ENCODE measurements around the gene GALNT2.
A peak's percentile ranks its signal among the peaks of the same experiment; 100 is the strongest.

Gene GALNT2

DNA sequence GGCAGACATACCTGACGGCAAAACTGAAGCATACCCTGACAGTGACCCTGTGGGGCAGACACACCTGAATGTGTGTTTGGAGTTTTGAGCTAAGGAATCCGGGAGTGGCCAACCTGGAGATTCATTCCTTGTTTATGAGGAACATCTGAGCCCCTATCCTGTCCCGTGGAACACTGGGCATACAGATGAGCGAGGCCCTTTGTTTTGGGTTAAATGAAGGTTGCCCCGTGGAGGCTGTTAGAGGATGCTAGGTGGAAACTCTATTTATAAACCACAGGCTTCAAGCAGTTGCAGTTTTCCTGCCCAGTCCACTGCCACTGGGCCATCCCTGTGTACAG lies 18.1 kb downstream of the GALNT2 start:
- Histone ChIP-seq H2AFZ (ENCODE audit: low read depth, low read length) (no peak overlapping the region), H3K4me1 (ENCODE audit: insufficient read depth, low read length) (peaks cover 96% of the 10 kb centered on the region), H3K9ac (ENCODE audit: low read depth, low read length) (peak overlapping the region; percentile 66), H3K27me3 (ENCODE audit: insufficient read depth, low read length, poor library complexity) (no peaks in the 10 kb centered on the region), H3K4me3 (ENCODE audit: low read depth in 1 of 2, low read length in 2 of 2) (peak overlapping the region in 1 of 2 experiments; percentile 44; a peak in 2 of 4 replicates), H3K36me3 (ENCODE audit: insufficient read depth, low read length) (peaks cover 43% of the 10 kb centered on the region), H3K9me3 (ENCODE audit: insufficient read depth, low read length, severe bottlenecking) (peaks cover 4% of the 10 kb centered on the region), H3K27ac (ENCODE audit: low read length) (peak overlapping the region; percentile 96), H3K79me2 (ENCODE audit: insufficient read depth, low read length) (peaks cover 95% of the 10 kb centered on the region), H4K20me1 (ENCODE audit: insufficient read depth, low read length) (peaks cover 40% of the 10 kb centered on the region), H3K4me2 (ENCODE audit: insufficient read depth, low read length) (peak overlapping the region; percentile 63)
- TF ChIP-seq, protein P1, sequence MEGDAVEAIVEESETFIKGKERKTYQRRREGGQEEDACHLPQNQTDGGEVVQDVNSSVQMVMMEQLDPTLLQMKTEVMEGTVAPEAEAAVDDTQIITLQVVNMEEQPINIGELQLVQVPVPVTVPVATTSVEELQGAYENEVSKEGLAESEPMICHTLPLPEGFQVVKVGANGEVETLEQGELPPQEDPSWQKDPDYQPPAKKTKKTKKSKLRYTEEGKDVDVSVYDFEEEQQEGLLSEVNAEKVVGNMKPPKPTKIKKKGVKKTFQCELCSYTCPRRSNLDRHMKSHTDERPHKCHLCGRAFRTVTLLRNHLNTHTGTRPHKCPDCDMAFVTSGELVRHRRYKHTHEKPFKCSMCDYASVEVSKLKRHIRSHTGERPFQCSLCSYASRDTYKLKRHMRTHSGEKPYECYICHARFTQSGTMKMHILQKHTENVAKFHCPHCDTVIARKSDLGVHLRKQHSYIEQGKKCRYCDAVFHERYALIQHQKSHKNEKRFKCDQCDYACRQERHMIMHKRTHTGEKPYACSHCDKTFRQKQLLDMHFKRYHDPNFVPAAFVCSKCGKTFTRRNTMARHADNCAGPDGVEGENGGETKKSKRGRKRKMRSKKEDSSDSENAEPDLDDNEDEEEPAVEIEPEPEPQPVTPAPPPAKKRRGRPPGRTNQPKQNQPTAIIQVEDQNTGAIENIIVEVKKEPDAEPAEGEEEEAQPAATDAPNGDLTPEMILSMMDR (IDR thresholded peaks at IDR 0.05; ENCODE audit: borderline replicate concordance, extremely low read depth, low read length, poor library complexity, severe bottlenecking) = no peak
- TF ChIP-seq EZH2 (IDR thresholded peaks at IDR 0.05; ENCODE audit: borderline replicate concordance, low read depth, low read length, severe bottlenecking) = no peak
- ATAC-seq (ENCODE audit: insufficient read depth, low read depth) (no peak), DNase-seq (no peak)

DNA sequence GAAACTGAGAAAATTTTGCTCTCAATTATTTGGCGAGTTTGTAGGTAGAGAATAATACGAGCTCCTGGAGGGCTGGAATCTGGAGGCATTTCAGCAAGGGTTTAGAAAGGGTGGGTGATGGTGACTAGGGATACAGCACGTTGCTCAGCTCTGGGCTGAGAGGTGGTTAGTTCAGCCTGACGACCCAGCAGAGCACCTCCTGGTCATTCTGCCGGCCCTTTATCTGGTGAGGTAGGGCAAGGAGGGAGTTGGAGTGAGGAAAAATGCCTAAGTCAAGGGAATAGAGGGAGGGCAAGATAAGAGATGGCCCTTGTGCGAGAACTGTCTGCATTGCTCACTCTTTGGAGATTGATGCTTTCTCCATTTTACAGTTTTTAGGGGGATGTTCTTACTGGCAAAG lies 19.1 kb downstream of the GALNT2 start:
- H3K4me2 ChIP-seq (ENCODE audit: insufficient read depth, low read length) = peak overlapping the region; percentile 63
- H3K4me3 ChIP-seq (ENCODE audit: low read depth in 1 of 2, low read length in 2 of 2) = peak overlapping the region in 1 of 2 experiments; percentile 44; a peak in 3 of 4 replicates
- peaks cover 30% of the 10 kb centered on the region for H4K20me1 ChIP-seq (ENCODE audit: insufficient read depth, low read length)
- no peaks in the 10 kb centered on the region for H3K27me3 ChIP-seq (ENCODE audit: insufficient read depth, low read length, poor library complexity)
- H3K9me3 ChIP-seq (ENCODE audit: insufficient read depth, low read length, severe bottlenecking) = peaks cover 4% of the 10 kb centered on the region
- H3K4me1 ChIP-seq (ENCODE audit: insufficient read depth, low read length) = peaks cover 92% of the 10 kb centered on the region
- no peak for ATAC-seq (ENCODE audit: insufficient read depth, low read depth)
- peak overlapping the region; percentile 96 for H3K27ac ChIP-seq (ENCODE audit: low read length)
- no peak for DNase-seq
- TF ChIP-seq, protein P1 (IDR thresholded peaks at IDR 0.05; ENCODE audit: borderline replicate concordance, extremely low read depth, low read length, poor library complexity, severe bottlenecking) = no peak
- TF ChIP-seq EZH2 (IDR thresholded peaks at IDR 0.05; ENCODE audit: borderline replicate concordance, low read depth, low read length, severe bottlenecking) = no peak
- H3K79me2 ChIP-seq (ENCODE audit: insufficient read depth, low read length) = peaks cover 95% of the 10 kb centered on the region
- H2AFZ ChIP-seq (ENCODE audit: low read depth, low read length) = no peak overlapping the region
- peaks cover 42% of the 10 kb centered on the region for H3K36me3 ChIP-seq (ENCODE audit: insufficient read depth, low read length)
- peak overlapping the region; percentile 66 for H3K9ac ChIP-seq (ENCODE audit: low read depth, low read length)

DNA sequence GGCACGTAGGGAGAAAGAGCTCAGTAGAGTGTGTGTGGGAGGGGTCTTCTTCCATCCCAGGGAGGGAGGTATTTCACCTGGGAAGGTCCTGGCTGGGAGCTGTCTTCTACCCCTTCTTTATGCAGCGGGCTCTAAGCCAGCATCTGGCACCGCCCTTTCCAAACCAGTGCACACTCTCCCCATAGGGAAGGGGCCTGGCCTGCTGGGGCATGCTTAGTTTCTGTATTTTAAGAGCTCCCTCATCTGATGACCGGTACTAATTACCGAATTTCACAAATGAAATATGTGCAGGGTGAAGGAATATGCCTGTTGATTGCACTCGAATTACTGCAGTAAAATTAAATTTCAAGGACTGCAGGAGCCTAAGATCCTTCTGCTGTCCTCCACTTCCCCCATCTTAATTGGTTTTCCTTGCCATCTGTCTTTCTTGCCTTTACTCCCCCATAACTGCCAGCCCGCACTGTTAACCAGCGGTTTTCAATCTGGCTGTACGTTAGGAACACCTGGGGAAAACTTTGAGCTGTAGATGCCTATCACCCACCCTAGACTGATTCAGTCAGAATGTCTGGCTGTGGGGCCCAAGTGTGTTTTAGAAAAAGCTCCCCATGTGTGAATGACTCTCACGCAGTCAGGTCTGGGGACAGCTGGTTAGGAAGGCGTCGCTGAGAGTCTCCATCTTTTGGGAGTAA lies 20.1 kb downstream of the GALNT2 start:
- Histone ChIP-seq H3K9me3 (ENCODE audit: insufficient read depth, low read length, severe bottlenecking) (peaks cover 4% of the 10 kb centered on the region), H3K4me1 (ENCODE audit: insufficient read depth, low read length) (peaks cover 93% of the 10 kb centered on the region), H2AFZ (ENCODE audit: low read depth, low read length) (no peak overlapping the region), H3K4me2 (ENCODE audit: insufficient read depth, low read length) (peak overlapping the region; percentile 63), H3K79me2 (ENCODE audit: insufficient read depth, low read length) (peaks cover 95% of the 10 kb centered on the region), H3K9ac (ENCODE audit: low read depth, low read length) (peak overlapping the region; percentile 66), H3K27ac (ENCODE audit: low read length) (peak overlapping the region; percentile 96), H4K20me1 (ENCODE audit: insufficient read depth, low read length) (peaks cover 28% of the 10 kb centered on the region), H3K4me3 (ENCODE audit: low read depth in 1 of 2, low read length in 2 of 2) (peak overlapping the region in 1 of 2 experiments; percentile 44; a peak in 2 of 4 replicates), H3K27me3 (ENCODE audit: insufficient read depth, low read length, poor library complexity) (no peaks in the 10 kb centered on the region), H3K36me3 (ENCODE audit: insufficient read depth, low read length) (peaks cover 44% of the 10 kb centered on the region)
- TF ChIP-seq EZH2 (IDR thresholded peaks at IDR 0.05; ENCODE audit: borderline replicate concordance, low read depth, low read length, severe bottlenecking) = no peak
- TF ChIP-seq, protein P1 (IDR thresholded peaks at IDR 0.05; ENCODE audit: borderline replicate concordance, extremely low read depth, low read length, poor library complexity, severe bottlenecking) = peak; percentile 44
- DNase-seq (peak; percentile 90), ATAC-seq (ENCODE audit: insufficient read depth, low read depth) (peak; percentile 73)

Data from DND-41 (cell line).